GM10266 (cell line): ENCODE data around the gene TRAPPC3L.

Experiments
- DNase-seq: peaks from one replicate; pipeline ENCODE4 v3.0.0; 2012; ENCODE audit errors: extremely low spot score
- CTCF ChIP-seq: IDR thresholded peaks from 2 replicates; pipeline ENCODE4 v1.5.1; 2012; ENCODE audit warnings: mild to moderate bottlenecking, low read depth; ENCODE audit not compliant: control insufficient read depth, insufficient read depth; ENCODE audit errors: missing control alignments

The TRAPPC3L gene

DNA sequence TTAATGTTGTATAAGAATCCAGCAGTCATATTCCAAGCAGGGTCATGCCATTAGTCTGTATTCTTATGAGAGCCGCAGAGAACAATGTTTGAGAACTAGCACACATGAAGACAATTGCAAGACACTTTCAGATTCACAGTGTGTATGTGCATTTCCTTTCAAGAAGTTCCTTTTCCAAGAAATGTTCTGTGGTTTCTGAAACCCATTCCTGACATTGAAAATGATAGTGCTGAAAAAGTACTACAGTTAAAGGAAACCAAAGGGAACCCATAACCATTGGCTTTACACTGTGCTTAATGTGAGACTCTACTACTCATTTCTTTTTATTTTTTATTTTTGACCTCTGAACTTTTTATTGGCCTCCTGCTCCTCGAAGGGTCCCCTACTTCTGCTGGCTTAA is 88.6 kb downstream of the TRAPPC3L start:
- TF ChIP-seq CTCF, result no peak
- no peak for DNase-seq

DNA sequence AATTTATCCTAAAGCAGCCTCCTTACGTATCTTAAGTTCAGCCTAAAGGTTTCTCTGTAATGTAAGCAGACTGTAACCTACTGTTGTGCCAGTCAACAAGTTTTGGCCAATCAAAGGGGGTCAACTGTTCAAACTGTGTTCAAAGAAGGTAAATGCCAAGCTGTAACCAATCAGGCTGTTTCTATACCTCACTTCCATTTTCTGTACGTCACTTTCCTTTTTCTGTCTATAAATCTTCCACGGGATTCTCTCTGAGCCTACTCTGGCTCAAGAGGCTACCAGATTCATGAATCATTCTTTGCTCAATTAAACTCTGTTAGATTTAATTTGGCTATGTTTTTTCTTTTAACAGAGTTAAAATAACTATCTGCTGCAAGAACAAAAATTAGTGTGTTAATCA is 89.4 kb downstream of the TRAPPC3L start:
- DNase-seq, result no peak
- TF ChIP-seq CTCF, result no peak

- no peak for TF ChIP-seq CTCF
- no peak for DNase-seq
Observed at GRCh38 chr6:116452531-116452930, 93.0 kb downstream of the TRAPPC3L start.

- TF ChIP-seq CTCF, result no peak
- DNase-seq, result no peak
Observed at GRCh38 chr6:116451916-116452315, 93.6 kb downstream of the TRAPPC3L start.

- TF ChIP-seq CTCF, result no peak
- peak; percentile 43 for DNase-seq
Observed at GRCh38 chr6:116450769-116451740, 94.4 kb downstream of the TRAPPC3L start.

GRCh38 chr6:116450185-116450710 is 95.2 kb downstream of the TRAPPC3L start:
- TF ChIP-seq CTCF, result no peak
- DNase-seq, result no peak

DNA sequence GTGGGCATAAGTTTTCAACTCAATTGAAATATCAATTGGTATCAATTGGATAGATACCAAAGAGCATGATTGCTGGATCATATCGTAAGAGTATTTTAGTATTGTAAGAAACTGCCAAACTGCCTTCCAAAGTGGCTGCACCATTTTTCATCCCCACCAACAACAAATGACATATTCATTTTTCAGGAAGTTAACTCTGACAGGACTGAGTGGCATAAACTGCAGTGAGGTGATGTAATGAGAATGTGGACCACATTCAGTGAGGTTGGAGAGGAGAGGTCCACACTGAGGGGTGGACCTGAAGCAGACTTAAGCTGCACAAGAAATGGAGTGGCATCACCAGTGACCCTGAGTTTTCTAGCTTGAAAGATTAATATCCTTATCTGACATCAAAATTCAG is 95.9 kb downstream of the TRAPPC3L start:
- no peak for TF ChIP-seq CTCF
- no peak for DNase-seq
